OCI-LY3 (cell line): ENCODE results near the gene ZFAND3.

ENCODE experiments used
- H2AFZ ChIP-seq: fragments of 200-600, 300-600 bp; shearing (Covaris generic); 2 replicates; pipeline ENCODE4 v1.6.0; 2014; ENCODE audit warnings: antibody characterized with exemption, low read depth, low read length
- H3K27ac ChIP-seq: fragments of 200-600, 300-600 bp; sonication (generic); 2 replicates; pipeline ENCODE4 v1.5.1; 2014; ENCODE audit warnings: mild to moderate bottlenecking, low read length, moderate library complexity, mixed read lengths
- H3K27me3 ChIP-seq: fragments of 200-600, 300-600 bp; sonication (generic); 2 replicates; pipeline ENCODE4 v1.6.1; 2014; ENCODE audit warnings: low read depth, low read length, mixed read lengths
- H3K36me3 ChIP-seq: fragments of 200-600, 300-600 bp; sonication (generic); replicated peaks from 2 replicates; pipeline ENCODE3; 2014; ENCODE audit warnings: low read depth, low read length, mixed read lengths
- H3K4me1 ChIP-seq: fragments of 300-600, 200-600 bp; sonication (generic); 2 replicates; pipeline ENCODE4 v1.6.1; 2014; ENCODE audit warnings: low read length, mixed read lengths
- H3K4me2 ChIP-seq: fragments of 200-600, 300-600 bp; sonication (generic); 2 replicates; pipeline ENCODE4 v1.6.1; 2014; ENCODE audit warnings: low read length, mixed read lengths
- H3K4me3 ChIP-seq: fragments of 300-600, 200-600 bp; sonication (generic); 2 replicates; pipeline ENCODE4 v1.5.1; 2014; ENCODE audit warnings: antibody characterized with exemption, mild to moderate bottlenecking, low read length, moderate library complexity
- H3K79me2 ChIP-seq: fragments of 300-600, 200-600 bp; shearing (Covaris generic); 2 replicates; pipeline ENCODE4 v1.6.1; 2014; ENCODE audit warnings: mild to moderate bottlenecking, low read length, mixed read lengths
- H3K9ac ChIP-seq: fragments of 300-600, 200-600 bp; shearing (Covaris generic); 2 replicates; pipeline ENCODE4 v1.6.0; 2014; ENCODE audit warnings: mild to moderate bottlenecking, low read length, moderate library complexity
- H3K9me3 ChIP-seq: fragments of 200-600, 300-600 bp; shearing (Covaris generic); 2 replicates; pipeline ENCODE4 v1.6.1; 2014; ENCODE audit warnings: low read length, mixed read lengths; ENCODE audit not compliant: insufficient read depth
- H4K20me1 ChIP-seq: fragments of 200-600, 300-600 bp; sonication (generic); 2 replicates; pipeline ENCODE4 v1.6.1; 2016; ENCODE audit warnings: low read length, mixed read lengths; ENCODE audit not compliant: insufficient read depth
- CTCF ChIP-seq: fragments of 200-600, 300-600 bp; sonication (generic); IDR thresholded peaks from 2 replicates; pipeline ENCODE4 v1.5.1; 2014; ENCODE audit warnings: antibody characterized with exemption, low read length, low read depth
- EZH2phosphoT487 ChIP-seq: fragments of 200-600 bp; shearing (Covaris generic); IDR thresholded peaks from 2 replicates; pipeline ENCODE4 v1.6.1; 2018; ENCODE audit warnings: antibody characterized with exemption, mixed run types, low read depth

ZFAND3 gene

GRCh38 chr6:37928217-37928616, 108.7 kb downstream of the ZFAND3 start:
- no peak for TF ChIP-seq EZH2phosphoT487
- no peak for TF ChIP-seq CTCF
- Histone ChIP-seq H4K20me1 (peaks cover 60% of the 10 kb centered on the region), H3K27ac (no peak overlapping the region), H3K27me3 (no peaks in the 10 kb centered on the region), H2AFZ (no peak overlapping the region), H3K79me2 (peaks cover 25% of the 10 kb centered on the region), H3K4me3 (no peak overlapping the region), H3K36me3 (no peaks in the 10 kb centered on the region), H3K4me1 (peaks cover 16% of the 10 kb centered on the region), H3K4me2 (no peak overlapping the region), H3K9ac (no peak overlapping the region), H3K9me3 (no peaks in the 10 kb centered on the region)

- Histone ChIP-seq H3K4me2 (no peak overlapping the region), H3K79me2 (peaks cover 13% of the 10 kb centered on the region)
Observed at GRCh38 chr6:37930288-37930971, 110.9 kb downstream of the ZFAND3 start.

GRCh38 chr6:37931066-37931465, 111.5 kb downstream of the ZFAND3 start:
- Histone ChIP-seq H3K36me3 (no peaks in the 10 kb centered on the region), H3K27ac (no peak overlapping the region), H4K20me1 (peaks cover 41% of the 10 kb centered on the region), H2AFZ (no peak overlapping the region), H3K79me2 (peaks cover 15% of the 10 kb centered on the region), H3K9me3 (no peaks in the 10 kb centered on the region), H3K4me2 (no peak overlapping the region), H3K27me3 (no peaks in the 10 kb centered on the region), H3K4me3 (no peak overlapping the region), H3K9ac (no peak overlapping the region), H3K4me1 (no peaks in the 10 kb centered on the region)
- no peak for TF ChIP-seq EZH2phosphoT487
- no peak for TF ChIP-seq CTCF

More at GRCh38 chr6:37930288-37930971, 110.9 kb downstream of the ZFAND3 start:
- no peak for TF ChIP-seq CTCF
- TF ChIP-seq EZH2phosphoT487 = no peak
- H3K4me1 ChIP-seq = no peaks in the 10 kb centered on the region
- H3K4me3 ChIP-seq = no peak overlapping the region
- no peak overlapping the region for H3K27ac ChIP-seq
- no peaks in the 10 kb centered on the region for H3K9me3 ChIP-seq
- H4K20me1 ChIP-seq = peaks cover 42% of the 10 kb centered on the region
- no peak overlapping the region for H3K9ac ChIP-seq
- no peak overlapping the region for H2AFZ ChIP-seq
- H3K36me3 ChIP-seq = no peaks in the 10 kb centered on the region
- no peaks in the 10 kb centered on the region for H3K27me3 ChIP-seq

DNA sequence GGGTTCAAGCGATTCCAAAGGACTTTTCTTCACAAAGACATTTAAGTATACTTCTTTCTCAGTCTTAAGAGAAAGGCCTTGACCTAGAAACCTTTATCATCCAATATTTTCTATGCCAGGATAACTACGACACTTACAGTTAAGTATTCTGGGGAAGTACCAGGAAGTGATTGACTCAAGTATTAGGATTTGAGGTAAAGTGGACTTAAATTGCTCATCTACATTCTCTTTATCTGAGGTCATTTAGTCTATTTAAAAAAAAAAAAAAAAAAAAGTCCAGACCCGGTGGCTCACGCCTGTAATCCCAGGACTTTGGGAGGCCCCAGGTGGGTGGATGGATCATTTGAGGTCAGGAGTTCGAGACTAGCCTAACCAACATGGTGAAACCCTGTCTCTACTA, 114.7 kb downstream of the ZFAND3 start:
- Histone ChIP-seq H3K27me3 (no peaks in the 10 kb centered on the region), H3K9ac (no peak overlapping the region), H3K4me1 (peaks cover 11% of the 10 kb centered on the region), H3K4me3 (no peak overlapping the region), H3K9me3 (no peaks in the 10 kb centered on the region), H4K20me1 (peaks cover 26% of the 10 kb centered on the region), H2AFZ (no peak overlapping the region), H3K36me3 (no peaks in the 10 kb centered on the region), H3K27ac (no peak overlapping the region), H3K79me2 (0 out of 2 replicates have a peak, but pooled peaks cover 4% of the 10 kb centered on the region), H3K4me2 (no peak overlapping the region)
- TF ChIP-seq EZH2phosphoT487 (no peak), CTCF (no peak)
